GM12875 (cell line): ENCODE measurements around the gene OR2W1.

ENCODE experiments used
- H3K4me3 ChIP-seq: one replicate; pipeline ENCODE4 v1.5.1; 2011; ENCODE audit warnings: low read depth, low read length, control low read depth
- TF ChIP-seq, protein P1 (sequence below): IDR thresholded peaks from 2 replicates; pipeline ENCODE4 v1.5.1; 2011; ENCODE audit warnings: low read depth, mild to moderate bottlenecking, control low read depth, inconsistent platforms, low read length, moderate library complexity, borderline replicate concordance; ENCODE audit not compliant: insufficient read depth

OR2W1 gene

DNA sequence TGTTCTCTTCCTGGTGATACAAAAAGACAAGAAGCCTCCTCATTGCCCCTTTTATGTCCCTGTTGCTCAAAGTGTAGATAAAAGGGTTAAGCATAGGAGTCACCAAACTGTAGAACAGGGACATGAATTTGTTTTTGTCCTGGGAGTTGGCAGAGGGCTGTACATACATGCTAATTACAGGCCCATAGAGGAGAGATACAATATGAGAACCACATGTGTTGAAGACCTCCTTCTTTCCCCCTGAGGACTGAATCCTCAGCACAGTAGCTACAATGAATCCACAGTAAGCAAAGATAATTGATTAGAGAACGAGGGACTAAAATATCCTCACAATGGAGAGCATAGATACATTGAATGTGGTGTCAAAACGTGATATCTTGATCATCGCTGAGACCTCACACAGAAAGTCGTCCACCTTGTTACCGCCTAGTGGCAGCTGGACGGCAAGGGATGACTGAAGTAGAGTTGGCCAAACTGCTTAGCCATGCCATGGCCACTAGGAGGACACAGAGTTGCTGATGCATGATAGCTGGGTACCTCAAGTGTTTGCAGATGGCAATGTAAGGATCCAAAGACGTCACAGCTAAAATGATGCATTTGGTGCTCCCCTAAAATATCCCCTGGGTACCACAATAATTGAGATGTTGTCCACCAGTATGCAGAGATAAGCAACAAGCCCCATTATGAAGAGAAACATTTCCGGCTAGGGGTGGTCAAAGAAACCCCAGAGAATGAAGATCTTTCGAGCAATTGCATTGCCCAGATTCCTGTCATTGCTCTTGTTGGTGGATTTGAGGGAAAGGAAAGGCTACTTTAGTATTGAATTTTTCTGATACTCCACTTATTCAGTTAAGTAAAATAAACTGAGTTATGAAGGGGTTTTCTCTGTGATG lies 27.1 kb upstream of the OR2W1 start:
- TF ChIP-seq, protein P1, sequence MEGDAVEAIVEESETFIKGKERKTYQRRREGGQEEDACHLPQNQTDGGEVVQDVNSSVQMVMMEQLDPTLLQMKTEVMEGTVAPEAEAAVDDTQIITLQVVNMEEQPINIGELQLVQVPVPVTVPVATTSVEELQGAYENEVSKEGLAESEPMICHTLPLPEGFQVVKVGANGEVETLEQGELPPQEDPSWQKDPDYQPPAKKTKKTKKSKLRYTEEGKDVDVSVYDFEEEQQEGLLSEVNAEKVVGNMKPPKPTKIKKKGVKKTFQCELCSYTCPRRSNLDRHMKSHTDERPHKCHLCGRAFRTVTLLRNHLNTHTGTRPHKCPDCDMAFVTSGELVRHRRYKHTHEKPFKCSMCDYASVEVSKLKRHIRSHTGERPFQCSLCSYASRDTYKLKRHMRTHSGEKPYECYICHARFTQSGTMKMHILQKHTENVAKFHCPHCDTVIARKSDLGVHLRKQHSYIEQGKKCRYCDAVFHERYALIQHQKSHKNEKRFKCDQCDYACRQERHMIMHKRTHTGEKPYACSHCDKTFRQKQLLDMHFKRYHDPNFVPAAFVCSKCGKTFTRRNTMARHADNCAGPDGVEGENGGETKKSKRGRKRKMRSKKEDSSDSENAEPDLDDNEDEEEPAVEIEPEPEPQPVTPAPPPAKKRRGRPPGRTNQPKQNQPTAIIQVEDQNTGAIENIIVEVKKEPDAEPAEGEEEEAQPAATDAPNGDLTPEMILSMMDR = peak; percentile 74
- H3K4me3 ChIP-seq = no peak overlapping the region

DNA sequence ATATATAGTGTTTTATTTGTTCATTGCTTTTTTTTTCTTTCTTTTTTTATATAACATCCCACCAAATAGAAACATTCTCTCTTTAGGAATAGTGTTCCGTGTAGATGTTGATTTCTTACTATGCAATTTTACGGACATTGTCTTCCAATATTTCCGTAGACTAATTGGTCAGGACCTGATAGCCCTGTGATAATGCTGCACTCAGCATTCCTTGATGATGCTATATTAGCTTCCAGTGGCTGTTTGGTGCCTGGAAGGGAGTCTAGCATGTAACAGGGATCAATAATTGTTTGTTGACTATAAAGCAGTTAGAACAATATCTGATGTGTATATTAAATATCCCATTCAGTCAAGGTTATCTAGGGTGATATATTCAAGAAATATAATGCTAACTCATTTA lies 6.7 kb upstream of the OR2W1 start:
- TF ChIP-seq, protein P1 = no peak
- no peak overlapping the region for H3K4me3 ChIP-seq

GRCh38 chr6:29035951-29036350 lies 9.0 kb downstream of the OR2W1 start:
- no peak overlapping the region for H3K4me3 ChIP-seq
- TF ChIP-seq, protein P1 = no peak

DNA sequence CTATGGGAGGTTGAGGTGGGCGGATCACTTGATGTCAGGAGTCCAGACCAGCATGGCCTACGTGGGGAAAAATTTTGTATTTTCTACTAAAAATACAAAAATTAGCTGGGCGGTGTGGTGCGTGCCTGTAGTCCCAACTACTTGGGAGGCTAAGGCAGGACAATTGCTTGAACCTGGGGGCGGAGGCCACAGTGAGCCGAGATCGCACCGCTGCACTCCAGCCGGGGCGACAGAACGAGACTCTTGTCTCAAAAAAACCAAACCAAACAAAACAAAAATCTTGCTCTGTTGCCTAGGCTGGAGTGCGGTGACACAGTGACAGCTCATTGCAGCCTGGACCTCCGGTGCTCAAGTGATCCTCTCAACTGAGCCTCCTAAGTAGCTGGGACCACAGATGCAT lies 16.2 kb downstream of the OR2W1 start:
- TF ChIP-seq, protein P1 = no peak
- H3K4me3 ChIP-seq = no peak overlapping the region

DNA sequence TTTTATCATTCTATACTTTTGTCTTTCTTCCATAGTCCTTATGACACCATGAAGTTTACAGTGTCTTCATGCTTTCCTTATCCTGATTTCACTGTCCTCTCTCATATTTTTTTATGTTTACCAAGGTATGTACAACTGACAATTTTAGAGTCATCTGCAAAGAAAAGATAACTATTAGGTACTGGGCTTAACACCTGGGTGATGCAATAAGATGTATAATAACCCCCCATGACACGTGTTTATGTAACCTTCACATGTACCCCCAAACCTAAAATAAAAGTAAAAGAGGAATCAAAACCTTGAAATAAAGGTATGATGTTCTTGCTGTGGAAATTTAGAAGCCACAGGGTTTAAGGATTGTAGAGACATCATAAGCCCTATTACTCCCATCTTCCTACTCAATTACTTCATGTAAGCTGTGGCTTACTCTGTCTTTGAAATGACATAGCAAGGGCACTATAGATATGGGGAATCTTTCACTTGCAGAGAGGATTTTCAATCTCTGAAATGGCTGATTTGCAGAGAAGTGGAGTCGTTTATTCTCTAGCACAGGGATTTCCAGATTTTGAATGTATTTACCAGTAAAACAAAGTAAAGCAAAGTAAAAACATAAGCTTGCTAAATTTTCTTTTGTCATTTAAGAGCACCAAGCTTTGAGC lies 18.9 kb downstream of the OR2W1 start:
- TF ChIP-seq, protein P1 = no peak

DNA sequence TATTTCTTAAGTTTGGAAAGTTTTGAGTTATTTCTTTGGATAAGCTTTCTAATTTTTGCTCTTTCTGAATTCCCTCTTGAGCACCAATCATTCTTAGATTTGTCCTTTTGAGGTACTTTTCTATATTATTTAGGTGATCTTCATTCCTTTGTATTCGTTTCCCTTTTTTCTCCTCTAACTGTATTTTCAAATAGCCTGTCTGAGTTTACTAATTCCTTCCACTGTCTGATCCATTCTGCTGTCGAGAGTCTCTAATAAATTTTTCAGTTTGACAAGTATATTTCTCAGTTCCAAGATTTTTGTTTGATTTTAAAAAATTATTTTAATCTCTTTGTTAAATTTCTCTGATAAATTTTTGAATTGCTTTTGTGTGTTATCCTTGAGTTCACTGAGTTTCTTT lies 23.5 kb downstream of the OR2W1 start:
- no peak overlapping the region for H3K4me3 ChIP-seq
- TF ChIP-seq, protein P1 = no peak

More for the DNA sequence above, 18.9 kb downstream of the OR2W1 start:
- no peak overlapping the region for H3K4me3 ChIP-seq
